Measurements from ENCODE around the gene TRIM2.

The TRIM2 gene

GRCh38 chr4:153273751-153274150 is 69.5 kb downstream of the TRIM2 start:
- no peak for TF ChIP-seq CTCF (IDR thresholded peaks at IDR 0.05; ENCODE audit: low read depth, low read length)
- H3K4me3 ChIP-seq (ENCODE audit: low read depth, low read length), result no peak overlapping the region

- no peak for TF ChIP-seq CTCF (IDR thresholded peaks at IDR 0.05; ENCODE audit: low read depth, low read length)
- H3K4me3 ChIP-seq (ENCODE audit: low read depth, low read length), result no peak overlapping the region
Measured at GRCh38 chr4:153274967-153275366, 70.7 kb downstream of the TRIM2 start.

- no peak for TF ChIP-seq CTCF (IDR thresholded peaks at IDR 0.05; ENCODE audit: low read depth, low read length)
- no peak overlapping the region for H3K4me3 ChIP-seq (ENCODE audit: low read depth, low read length)
Measured at GRCh38 chr4:153275380-153276276, 71.4 kb downstream of the TRIM2 start.

GRCh38 chr4:153276971-153277370 is 72.7 kb downstream of the TRIM2 start:
- no peak for TF ChIP-seq CTCF (IDR thresholded peaks at IDR 0.05; ENCODE audit: low read depth, low read length)
- H3K4me3 ChIP-seq (ENCODE audit: low read depth, low read length), result no peak overlapping the region

- H3K4me3 ChIP-seq (ENCODE audit: low read depth, low read length), result no peak overlapping the region
- no peak for TF ChIP-seq CTCF (IDR thresholded peaks at IDR 0.05; ENCODE audit: low read depth, low read length)
Measured at GRCh38 chr4:153281476-153281875, 77.2 kb downstream of the TRIM2 start.

GRCh38 chr4:153282023-153282422 is 77.8 kb downstream of the TRIM2 start:
- no peak for TF ChIP-seq CTCF (IDR thresholded peaks at IDR 0.05; ENCODE audit: low read depth, low read length)
- no peak overlapping the region for H3K4me3 ChIP-seq (ENCODE audit: low read depth, low read length)

GRCh38 chr4:153283260-153283659 is 79.0 kb downstream of the TRIM2 start:
- TF ChIP-seq CTCF (IDR thresholded peaks at IDR 0.05; ENCODE audit: low read depth, low read length), result no peak
- no peak overlapping the region for H3K4me3 ChIP-seq (ENCODE audit: low read depth, low read length)

Data from WI38 (cell line).